ENCODE data around the gene BSN.

The BSN gene

GRCh38 chr3:49636883-49637609 is 82.8 kb downstream of the BSN start:
- TF ChIP-seq YY1 (IDR thresholded peaks at IDR 0.05; ENCODE audit: low read depth): no peak
- no peak for TF ChIP-seq EGR1 (IDR thresholded peaks at IDR 0.05)
- TF ChIP-seq RAD21 (IDR thresholded peaks at IDR 0.05; ENCODE audit: low read depth): no peak
- no peak for TF ChIP-seq EP300 (IDR thresholded peaks at IDR 0.05; ENCODE audit: borderline replicate concordance)

DNA sequence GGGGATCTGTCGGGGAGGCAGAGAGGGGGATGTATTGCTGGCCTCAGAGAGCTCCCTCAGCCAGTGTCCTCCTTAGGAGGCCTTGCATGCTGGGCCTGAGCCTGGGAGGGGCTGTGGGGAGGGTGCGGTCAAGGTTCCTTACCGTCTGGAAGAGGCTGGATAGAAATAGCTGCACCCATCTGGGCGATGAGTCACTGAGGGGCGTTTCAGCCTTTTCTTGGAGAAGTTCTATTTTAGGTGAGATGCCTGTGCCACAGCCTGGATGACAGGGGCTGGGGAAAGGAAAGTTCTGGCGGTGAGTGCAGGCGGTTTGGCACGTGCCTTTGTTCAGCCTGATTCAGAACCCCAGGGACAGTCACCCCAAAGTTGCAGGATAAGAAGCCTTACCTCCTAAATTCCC is 84.2 kb downstream of the BSN start:
- TF ChIP-seq ZBTB7A (IDR thresholded peaks at IDR 0.05; ENCODE audit: low read depth) (no peak), YY1 (IDR thresholded peaks at IDR 0.05; ENCODE audit: low read depth) (no peak), TEAD4 (IDR thresholded peaks at IDR 0.05) (no peak), MAX (IDR thresholded peaks at IDR 0.05) (no peak), CEBPB (IDR thresholded peaks at IDR 0.05) (no peak), FOXM1 (IDR thresholded peaks at IDR 0.05; ENCODE audit: borderline replicate concordance, low read depth) (no peak), TCF12 (IDR thresholded peaks at IDR 0.05; ENCODE audit: low read depth) (no peak), TAF1 (IDR thresholded peaks at IDR 0.05; ENCODE audit: low read depth) (no peak), USF1 (IDR thresholded peaks at IDR 0.05) (no peak), CREB1 (IDR thresholded peaks at IDR 0.05; ENCODE audit: low read depth) (no peak), RAD21 (IDR thresholded peaks at IDR 0.05; ENCODE audit: low read depth) (no peak), REST (IDR thresholded peaks at IDR 0.05; ENCODE audit: low read depth) (no peak), NFIC (IDR thresholded peaks at IDR 0.05) (no peak), EP300 (IDR thresholded peaks at IDR 0.05; ENCODE audit: borderline replicate concordance) (no peak)

DNA sequence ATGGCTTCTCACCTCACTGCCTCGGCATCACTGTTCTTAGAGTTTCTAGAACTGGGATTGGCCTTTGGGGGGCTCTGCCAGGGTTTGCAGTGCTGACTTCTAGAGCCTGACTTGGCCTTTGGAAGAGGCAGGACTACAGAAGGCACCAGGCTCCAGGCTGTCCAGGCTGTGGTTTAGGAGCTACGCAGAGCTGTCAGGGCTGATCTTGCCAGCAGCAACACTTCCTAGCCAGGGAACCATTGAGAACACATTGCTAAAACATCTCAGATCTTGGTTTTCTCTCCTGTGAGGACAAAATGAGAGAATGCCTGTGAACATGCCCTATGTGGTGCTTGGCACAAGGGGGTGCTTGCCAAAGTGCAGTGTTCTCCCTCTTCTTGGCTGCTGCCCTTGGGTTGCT is 85.3 kb downstream of the BSN start:
- no peak for TF ChIP-seq USF1 (IDR thresholded peaks at IDR 0.05)
- no peak for TF ChIP-seq FOXM1 (IDR thresholded peaks at IDR 0.05; ENCODE audit: borderline replicate concordance, low read depth)
- TF ChIP-seq REST (IDR thresholded peaks at IDR 0.05; ENCODE audit: low read depth): no peak
- TF ChIP-seq MAX (IDR thresholded peaks at IDR 0.05): no peak
- no peak for TF ChIP-seq NFIC (IDR thresholded peaks at IDR 0.05)
- TF ChIP-seq TCF12 (IDR thresholded peaks at IDR 0.05; ENCODE audit: low read depth): no peak
- TF ChIP-seq YY1 (IDR thresholded peaks at IDR 0.05; ENCODE audit: low read depth): no peak
- no peak for TF ChIP-seq EP300 (IDR thresholded peaks at IDR 0.05; ENCODE audit: borderline replicate concordance)
- no peak for TF ChIP-seq RAD21 (IDR thresholded peaks at IDR 0.05; ENCODE audit: low read depth)
- TF ChIP-seq CEBPB (IDR thresholded peaks at IDR 0.05): no peak
- TF ChIP-seq ZBTB7A (IDR thresholded peaks at IDR 0.05; ENCODE audit: low read depth): no peak
- no peak for TF ChIP-seq CREB1 (IDR thresholded peaks at IDR 0.05; ENCODE audit: low read depth)
- no peak for TF ChIP-seq TAF1 (IDR thresholded peaks at IDR 0.05; ENCODE audit: low read depth)

- no peak for TF ChIP-seq RAD21 (IDR thresholded peaks at IDR 0.05; ENCODE audit: low read depth)
- no peak for TF ChIP-seq EP300 (IDR thresholded peaks at IDR 0.05; ENCODE audit: borderline replicate concordance)
- TF ChIP-seq CREB1 (IDR thresholded peaks at IDR 0.05; ENCODE audit: low read depth): no peak
- no peak for TF ChIP-seq TCF12 (IDR thresholded peaks at IDR 0.05; ENCODE audit: low read depth)
- no peak for TF ChIP-seq YY1 (IDR thresholded peaks at IDR 0.05; ENCODE audit: low read depth)
- no peak for TF ChIP-seq EGR1 (IDR thresholded peaks at IDR 0.05)
- no peak for TF ChIP-seq NFIC (IDR thresholded peaks at IDR 0.05)
Observed at GRCh38 chr3:49641292-49641691, 87.0 kb downstream of the BSN start.

- TF ChIP-seq FOXM1 (IDR thresholded peaks at IDR 0.05; ENCODE audit: borderline replicate concordance, low read depth) (no peak), EGR1 (IDR thresholded peaks at IDR 0.05) (no peak), USF1 (IDR thresholded peaks at IDR 0.05) (no peak), YY1 (IDR thresholded peaks at IDR 0.05; ENCODE audit: low read depth) (no peak), REST (IDR thresholded peaks at IDR 0.05; ENCODE audit: low read depth) (no peak), TCF12 (IDR thresholded peaks at IDR 0.05; ENCODE audit: low read depth) (no peak), CEBPB (IDR thresholded peaks at IDR 0.05) (no peak), NFIC (IDR thresholded peaks at IDR 0.05) (no peak), EP300 (IDR thresholded peaks at IDR 0.05; ENCODE audit: borderline replicate concordance) (no peak), TAF1 (IDR thresholded peaks at IDR 0.05; ENCODE audit: low read depth) (no peak), ZBTB7A (IDR thresholded peaks at IDR 0.05; ENCODE audit: low read depth) (no peak), TEAD4 (IDR thresholded peaks at IDR 0.05) (no peak), RAD21 (IDR thresholded peaks at IDR 0.05; ENCODE audit: low read depth) (no peak), MAX (IDR thresholded peaks at IDR 0.05) (no peak), CREB1 (IDR thresholded peaks at IDR 0.05; ENCODE audit: low read depth) (no peak)
Observed at GRCh38 chr3:49641921-49642707, 87.8 kb downstream of the BSN start.
